ENCODE measurements around the gene CPNE4. TPM values are rescaled to one million over a fixed set of nuclear protein-coding genes. Genes with fewer than 3 reads are reported as not detected.

CPNE4 gene
- total RNA-seq, 1 donor from 2014 or later, result 3.2 TPM

- Histone ChIP-seq H3K27ac (no peak overlapping the region), H3K9me3 (no peaks in the 10 kb centered on the region), H3K4me1 (no peaks in the 10 kb centered on the region), H3K36me3 (no peaks in the 10 kb centered on the region), H3K27me3 (no peaks in the 10 kb centered on the region), H3K4me3 (no peak overlapping the region)
- DNase-seq (ENCODE audit: extremely low spot score in 2 of 2), result no peak
- TF ChIP-seq POLR2A (IDR thresholded peaks at IDR 0.05) (no peak), POLR2AphosphoS5 (IDR thresholded peaks at IDR 0.05; ENCODE audit: insufficient read depth in 1 of 2, low read depth in 1 of 2) (no peak)
- TF ChIP-seq, protein P1, sequence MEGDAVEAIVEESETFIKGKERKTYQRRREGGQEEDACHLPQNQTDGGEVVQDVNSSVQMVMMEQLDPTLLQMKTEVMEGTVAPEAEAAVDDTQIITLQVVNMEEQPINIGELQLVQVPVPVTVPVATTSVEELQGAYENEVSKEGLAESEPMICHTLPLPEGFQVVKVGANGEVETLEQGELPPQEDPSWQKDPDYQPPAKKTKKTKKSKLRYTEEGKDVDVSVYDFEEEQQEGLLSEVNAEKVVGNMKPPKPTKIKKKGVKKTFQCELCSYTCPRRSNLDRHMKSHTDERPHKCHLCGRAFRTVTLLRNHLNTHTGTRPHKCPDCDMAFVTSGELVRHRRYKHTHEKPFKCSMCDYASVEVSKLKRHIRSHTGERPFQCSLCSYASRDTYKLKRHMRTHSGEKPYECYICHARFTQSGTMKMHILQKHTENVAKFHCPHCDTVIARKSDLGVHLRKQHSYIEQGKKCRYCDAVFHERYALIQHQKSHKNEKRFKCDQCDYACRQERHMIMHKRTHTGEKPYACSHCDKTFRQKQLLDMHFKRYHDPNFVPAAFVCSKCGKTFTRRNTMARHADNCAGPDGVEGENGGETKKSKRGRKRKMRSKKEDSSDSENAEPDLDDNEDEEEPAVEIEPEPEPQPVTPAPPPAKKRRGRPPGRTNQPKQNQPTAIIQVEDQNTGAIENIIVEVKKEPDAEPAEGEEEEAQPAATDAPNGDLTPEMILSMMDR (IDR thresholded peaks at IDR 0.05), result no peak
- intact Hi-C loops (cut with DNase I), result no loop called here
Observed at GRCh38 chr3:131849616-131850015, 185.2 kb downstream of the CPNE4 start.

GRCh38 chr3:131847966-131848510, 186.8 kb downstream of the CPNE4 start:
- TF ChIP-seq POLR2AphosphoS5 (IDR thresholded peaks at IDR 0.05; ENCODE audit: insufficient read depth in 1 of 2, low read depth in 1 of 2), result no peak
- intact Hi-C loops (cut with DNase I), result no loop called here
- Histone ChIP-seq H3K4me3 (no peak overlapping the region), H3K9me3 (no peaks in the 10 kb centered on the region), H3K4me1 (no peaks in the 10 kb centered on the region), H3K27me3 (no peaks in the 10 kb centered on the region), H3K36me3 (no peaks in the 10 kb centered on the region), H3K27ac (no peak overlapping the region)
- no peak for DNase-seq (ENCODE audit: extremely low spot score in 2 of 2)

- DNase-seq (ENCODE audit: extremely low spot score in 2 of 2), result no peak
- TF ChIP-seq POLR2AphosphoS5 (IDR thresholded peaks at IDR 0.05; ENCODE audit: insufficient read depth in 1 of 2, low read depth in 1 of 2) (no peak), POLR2A (IDR thresholded peaks at IDR 0.05) (no peak)
- TF ChIP-seq, protein P1 (IDR thresholded peaks at IDR 0.05), result no peak
- intact Hi-C loops (cut with DNase I), result no loop called here
- no peak overlapping the region for H3K4me3 ChIP-seq
- no peaks in the 10 kb centered on the region for H3K36me3 ChIP-seq
- no peaks in the 10 kb centered on the region for H3K9me3 ChIP-seq
- H3K27ac ChIP-seq, result no peak overlapping the region
- no peaks in the 10 kb centered on the region for H3K4me1 ChIP-seq
- H3K27me3 ChIP-seq, result no peaks in the 10 kb centered on the region
Observed at GRCh38 chr3:131846296-131846924, 188.4 kb downstream of the CPNE4 start.

GRCh38 chr3:131843174-131843573, 191.6 kb downstream of the CPNE4 start:
- no peaks in the 10 kb centered on the region for H3K36me3 ChIP-seq
- H3K27ac ChIP-seq, result no peak overlapping the region
- H3K9me3 ChIP-seq, result no peaks in the 10 kb centered on the region
- TF ChIP-seq, protein P1 (IDR thresholded peaks at IDR 0.05), result no peak
- no peak for TF ChIP-seq POLR2A (IDR thresholded peaks at IDR 0.05)
- no peak for TF ChIP-seq POLR2AphosphoS5 (IDR thresholded peaks at IDR 0.05; ENCODE audit: insufficient read depth in 1 of 2, low read depth in 1 of 2)
- H3K27me3 ChIP-seq, result no peaks in the 10 kb centered on the region
- no peaks in the 10 kb centered on the region for H3K4me1 ChIP-seq
- intact Hi-C loops (cut with DNase I), result no loop called here
- no peak overlapping the region for H3K4me3 ChIP-seq
- no peak for DNase-seq (ENCODE audit: extremely low spot score in 2 of 2)

DNA sequence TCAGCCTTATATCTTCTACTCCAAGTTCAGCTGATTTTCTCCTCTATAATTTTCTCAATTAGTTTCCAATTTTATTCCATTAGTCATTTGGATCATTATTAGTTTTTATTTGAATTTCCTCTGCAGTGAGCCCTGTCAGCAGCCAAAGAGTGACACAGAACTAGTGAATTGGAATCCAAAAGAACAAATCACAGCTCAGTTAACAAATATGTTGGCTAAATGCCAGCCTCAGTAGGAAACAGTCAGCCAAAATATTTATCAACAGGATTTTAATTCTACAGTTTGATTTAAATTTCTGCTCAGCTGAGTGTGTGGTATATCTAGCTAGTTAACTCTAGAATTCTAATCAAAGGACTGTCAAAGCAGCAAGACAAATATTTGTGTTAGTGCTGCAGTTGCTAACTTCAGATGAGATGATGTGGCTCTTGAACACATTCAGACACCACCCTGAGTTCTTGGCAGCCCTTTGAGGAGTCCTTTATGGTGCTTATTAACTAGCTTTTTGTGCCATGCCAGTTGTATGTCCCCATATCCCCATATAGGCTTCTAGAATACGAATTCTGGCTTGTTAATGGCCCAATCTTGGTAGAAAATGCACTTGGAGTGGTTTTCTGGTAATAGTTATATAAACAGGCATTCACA, 194.5 kb downstream of the CPNE4 start:
- Histone ChIP-seq H3K4me3 (no peak overlapping the region), H3K36me3 (no peaks in the 10 kb centered on the region), H3K9me3 (no peaks in the 10 kb centered on the region), H3K4me1 (no peaks in the 10 kb centered on the region), H3K27me3 (no peaks in the 10 kb centered on the region), H3K27ac (no peak overlapping the region)
- no peak for DNase-seq (ENCODE audit: extremely low spot score in 2 of 2)
- intact Hi-C loops (cut with DNase I), result no loop called here
- TF ChIP-seq POLR2A (IDR thresholded peaks at IDR 0.05), result no peak
- TF ChIP-seq POLR2AphosphoS5 (IDR thresholded peaks at IDR 0.05; ENCODE audit: insufficient read depth in 1 of 2, low read depth in 1 of 2), result no peak
- TF ChIP-seq, protein P1 (IDR thresholded peaks at IDR 0.05), result no peak

All from vagina (tissue), 2 donors.